DOHH2 (cell line): ENCODE measurements around the gene MYG1.
A peak's percentile ranks its signal among the peaks of the same experiment; 100 is the strongest.

Source experiments
- H3F3A ChIP-seq: fragments of 200-600 bp; sonication (generic), shearing (Covaris generic); 2 replicates; pipeline ENCODE4 v1.6.0; 2016; ENCODE audit warnings: antibody characterized with exemption, mild to moderate bottlenecking; ENCODE audit not compliant: control insufficient read depth, insufficient read depth
- H3K27ac ChIP-seq: fragments of 200-600 bp; sonication (generic); 2 replicates; pipeline ENCODE4 v1.5.1; 2014; ENCODE audit warnings: low read depth, mild to moderate bottlenecking, low read length, moderate library complexity
- H3K27me3 ChIP-seq: fragments of 200-600 bp; sonication (generic); 2 replicates; pipeline ENCODE4 v1.6.1; 2014; ENCODE audit warnings: mild to moderate bottlenecking, low read length, mixed read lengths; ENCODE audit not compliant: control insufficient read depth
- H3K36me3 ChIP-seq: fragments of 200-600 bp; sonication (generic); 2 replicates; pipeline ENCODE4 v1.6.1; 2014; ENCODE audit warnings: mild to moderate bottlenecking, low read length, moderate library complexity, mixed read lengths; ENCODE audit not compliant: control insufficient read depth
- H3K4me1 ChIP-seq: fragments of 200-600 bp; sonication (generic); 2 replicates; pipeline ENCODE4 v1.6.1; 2014; ENCODE audit warnings: mild to moderate bottlenecking, low read length, mixed read lengths; ENCODE audit not compliant: control insufficient read depth
- H3K4me2 ChIP-seq: fragments of 200-600 bp; sonication (generic); 2 replicates; pipeline ENCODE4 v1.6.0; 2014; ENCODE audit warnings: mild to moderate bottlenecking, low read length, moderate library complexity
- H3K4me3 ChIP-seq: fragments of 200-600 bp; sonication (generic); 2 replicates; pipeline ENCODE4 v1.5.1; 2014; ENCODE audit warnings: mild to moderate bottlenecking, low read length, mixed read lengths
- H3K79me2 ChIP-seq: fragments of 200-600 bp; sonication (generic); 2 replicates; pipeline ENCODE4 v1.6.1; 2014; ENCODE audit warnings: mild to moderate bottlenecking, low read length, mixed read lengths; ENCODE audit not compliant: control insufficient read depth
- H3K9me2 ChIP-seq: fragments of 200-600 bp; sonication (generic); replicated peaks from 2 replicates; pipeline ENCODE4 v1.6.1; 2014; ENCODE audit warnings: mild to moderate bottlenecking, low read length, mixed read lengths; ENCODE audit not compliant: control insufficient read depth
- H3K9me3 ChIP-seq: fragments of 200-600 bp; sonication (generic); 2 replicates; pipeline ENCODE4 v1.6.1; 2014; ENCODE audit warnings: antibody characterized with exemption, low read length, mixed read lengths; ENCODE audit not compliant: control insufficient read depth, insufficient read depth
- H4K20me1 ChIP-seq: fragments of 200-600 bp; sonication (generic); 2 replicates; pipeline ENCODE4 v1.6.0; 2014; ENCODE audit warnings: low read depth, mild to moderate bottlenecking, antibody characterized with exemption, low read length, moderate library complexity; ENCODE audit not compliant: control insufficient read depth, insufficient read depth
- EZH2phosphoT487 ChIP-seq: fragments of 200-600 bp; sonication (generic); IDR thresholded peaks from 2 replicates; pipeline ENCODE4 v1.6.1; 2017; ENCODE audit warnings: borderline replicate concordance, mild to moderate bottlenecking, antibody characterized with exemption, low read length, moderate library complexity, mixed read lengths
- TF ChIP-seq, protein P1 (sequence below): fragments of 200-600 bp; sonication (generic); IDR thresholded peaks from one replicate; pipeline ENCODE4 v1.5.1; 2014; ENCODE audit warnings: antibody characterized with exemption, mild to moderate bottlenecking, low read depth, low read length; ENCODE audit not compliant: poor library complexity, severe bottlenecking

MYG1 gene

GRCh38 chr12:53340398-53340797 lies 40.9 kb downstream of the MYG1 start:
- Histone ChIP-seq H3F3A (peaks cover 14% of the 10 kb centered on the region), H3K9me2 (no peaks in the 10 kb centered on the region), H3K79me2 (no peaks in the 10 kb centered on the region), H3K27ac (no peak overlapping the region), H3K27me3 (peaks cover 25% of the 10 kb centered on the region), H3K4me3 (no peak overlapping the region), H3K4me1 (peaks cover 49% of the 10 kb centered on the region), H3K36me3 (no peaks in the 10 kb centered on the region), H3K4me2 (no peak overlapping the region), H4K20me1 (no peaks in the 10 kb centered on the region), H3K9me3 (no peaks in the 10 kb centered on the region)
- TF ChIP-seq, protein P1, sequence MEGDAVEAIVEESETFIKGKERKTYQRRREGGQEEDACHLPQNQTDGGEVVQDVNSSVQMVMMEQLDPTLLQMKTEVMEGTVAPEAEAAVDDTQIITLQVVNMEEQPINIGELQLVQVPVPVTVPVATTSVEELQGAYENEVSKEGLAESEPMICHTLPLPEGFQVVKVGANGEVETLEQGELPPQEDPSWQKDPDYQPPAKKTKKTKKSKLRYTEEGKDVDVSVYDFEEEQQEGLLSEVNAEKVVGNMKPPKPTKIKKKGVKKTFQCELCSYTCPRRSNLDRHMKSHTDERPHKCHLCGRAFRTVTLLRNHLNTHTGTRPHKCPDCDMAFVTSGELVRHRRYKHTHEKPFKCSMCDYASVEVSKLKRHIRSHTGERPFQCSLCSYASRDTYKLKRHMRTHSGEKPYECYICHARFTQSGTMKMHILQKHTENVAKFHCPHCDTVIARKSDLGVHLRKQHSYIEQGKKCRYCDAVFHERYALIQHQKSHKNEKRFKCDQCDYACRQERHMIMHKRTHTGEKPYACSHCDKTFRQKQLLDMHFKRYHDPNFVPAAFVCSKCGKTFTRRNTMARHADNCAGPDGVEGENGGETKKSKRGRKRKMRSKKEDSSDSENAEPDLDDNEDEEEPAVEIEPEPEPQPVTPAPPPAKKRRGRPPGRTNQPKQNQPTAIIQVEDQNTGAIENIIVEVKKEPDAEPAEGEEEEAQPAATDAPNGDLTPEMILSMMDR, result no peak
- no peak for TF ChIP-seq EZH2phosphoT487

- Histone ChIP-seq H3F3A (peaks cover 14% of the 10 kb centered on the region), H3K4me2 (no peak overlapping the region), H3K4me1 (peaks cover 27% of the 10 kb centered on the region), H3K36me3 (no peaks in the 10 kb centered on the region), H3K9me2 (no peaks in the 10 kb centered on the region), H3K9me3 (no peaks in the 10 kb centered on the region), H3K27me3 (peaks cover 6% of the 10 kb centered on the region), H3K4me3 (no peak overlapping the region), H3K27ac (no peak overlapping the region), H4K20me1 (0 out of 2 replicates have a peak, but pooled peaks cover 3% of the 10 kb centered on the region), H3K79me2 (no peaks in the 10 kb centered on the region)
- TF ChIP-seq EZH2phosphoT487, result no peak
- TF ChIP-seq, protein P1, result no peak
Observed at GRCh38 chr12:53343449-53343848, 44.0 kb downstream of the MYG1 start.

- H3K27ac ChIP-seq, result no peak overlapping the region
- peaks cover 24% of the 10 kb centered on the region for H3K4me1 ChIP-seq
- H3K79me2 ChIP-seq, result no peaks in the 10 kb centered on the region
- no peaks in the 10 kb centered on the region for H3K9me3 ChIP-seq
- H3F3A ChIP-seq, result peaks cover 14% of the 10 kb centered on the region
- H3K9me2 ChIP-seq, result no peaks in the 10 kb centered on the region
- peaks cover 6% of the 10 kb centered on the region for H3K27me3 ChIP-seq
- no peak for TF ChIP-seq EZH2phosphoT487
- TF ChIP-seq, protein P1, result no peak
- peak overlapping the region; percentile 76 for H3K4me3 ChIP-seq
- no peaks in the 10 kb centered on the region for H3K36me3 ChIP-seq
- peak overlapping the region; percentile 90 for H3K4me2 ChIP-seq
- 0 out of 2 replicates have a peak, but pooled peaks cover 3% of the 10 kb centered on the region for H4K20me1 ChIP-seq
Observed at GRCh38 chr12:53343969-53344368, 44.5 kb downstream of the MYG1 start.

GRCh38 chr12:53344487-53344823 lies 45.0 kb downstream of the MYG1 start:
- 0 out of 2 replicates have a peak, but pooled peaks cover 3% of the 10 kb centered on the region for H4K20me1 ChIP-seq
- no peaks in the 10 kb centered on the region for H3K9me3 ChIP-seq
- H3K4me2 ChIP-seq, result peak overlapping the region; percentile 90
- TF ChIP-seq, protein P1, result no peak
- TF ChIP-seq EZH2phosphoT487, result no peak
- H3K27ac ChIP-seq, result no peak overlapping the region
- H3K27me3 ChIP-seq, result peaks cover 6% of the 10 kb centered on the region
- peaks cover 24% of the 10 kb centered on the region for H3K4me1 ChIP-seq
- peak overlapping the region; percentile 76 for H3K4me3 ChIP-seq
- H3K36me3 ChIP-seq, result no peaks in the 10 kb centered on the region
- H3K9me2 ChIP-seq, result no peaks in the 10 kb centered on the region
- H3K79me2 ChIP-seq, result no peaks in the 10 kb centered on the region
- H3F3A ChIP-seq, result peaks cover 14% of the 10 kb centered on the region
